Measurements from ENCODE around the gene COL4A2. TPM values are rescaled to one million over a fixed set of nuclear protein-coding genes. Genes with fewer than 3 reads are reported as not detected.

COL4A2 gene
- total and polyA plus RNA-seq, 2 experiments from 2014 or later = 146 to 455 TPM

DNA sequence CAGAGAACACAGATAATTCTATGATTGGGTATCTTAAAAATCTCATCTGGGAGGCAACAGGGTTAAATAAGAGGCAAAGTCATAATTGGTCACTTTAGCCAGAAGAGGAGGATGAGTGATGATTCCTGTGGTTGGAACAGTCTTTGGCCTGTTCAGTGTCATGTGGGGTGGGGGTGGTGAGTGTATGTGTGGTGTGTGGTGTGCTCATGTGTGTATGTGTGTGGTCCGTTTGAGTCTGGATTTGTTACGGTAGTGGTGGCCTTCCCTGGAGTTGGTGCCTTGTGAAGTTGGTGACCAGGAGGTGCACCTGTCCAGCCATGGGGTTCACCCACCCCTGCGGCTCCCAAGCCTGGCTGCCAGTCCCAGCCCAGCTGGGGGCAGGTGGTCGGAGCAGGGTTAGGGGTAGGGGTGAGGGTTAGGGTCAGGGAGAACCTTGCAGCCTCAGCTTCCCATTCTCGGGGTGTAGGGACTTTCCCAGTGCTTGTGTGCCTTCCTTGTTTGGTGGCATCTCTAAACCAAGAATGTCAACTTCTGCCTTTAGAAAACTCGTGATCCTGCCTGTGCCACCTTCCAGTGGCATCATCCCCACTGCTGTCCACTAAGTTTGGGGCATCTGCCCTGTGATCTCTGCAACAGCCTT, 156.9 kb downstream of the COL4A2 start:
- in situ Hi-C loops (cut with MboI) = no loop called here
- no peak overlapping the region for H3K27ac ChIP-seq

DNA sequence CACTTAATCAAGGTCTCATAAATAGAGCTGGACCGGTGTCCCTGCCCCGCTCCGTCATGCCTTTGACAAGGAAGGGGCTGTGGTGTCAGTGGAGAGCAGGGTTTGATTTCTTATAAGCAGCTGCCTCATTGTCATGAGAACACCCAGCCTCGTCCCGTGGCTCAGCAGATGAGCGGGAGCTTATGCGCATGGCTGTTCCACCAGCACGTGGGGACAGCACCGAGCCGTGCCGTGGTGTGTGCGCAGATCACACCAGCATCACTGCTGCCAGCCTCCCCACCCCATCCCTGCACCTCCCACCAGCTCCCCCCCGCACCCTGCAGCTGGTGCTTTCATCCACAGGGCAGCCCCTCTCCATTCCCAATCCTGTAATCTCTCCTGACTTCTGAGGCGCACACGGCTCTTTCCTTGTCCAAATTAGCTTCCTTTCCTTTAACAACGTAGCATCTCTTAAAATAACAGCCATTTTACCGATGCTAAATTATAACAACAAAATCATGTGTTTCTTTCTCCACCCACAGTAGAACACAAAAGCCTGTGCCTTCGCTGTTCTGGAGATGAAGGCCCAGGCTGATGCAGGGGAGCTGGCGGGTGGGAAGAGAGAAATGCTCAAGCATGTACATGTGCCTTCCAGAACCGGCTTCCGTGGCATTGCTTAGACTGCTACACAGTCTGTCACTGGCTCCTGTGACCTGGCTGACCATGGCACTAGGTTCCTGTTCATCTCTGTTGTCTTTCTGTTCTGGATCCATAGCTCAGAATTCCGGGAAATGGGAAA, 157.7 kb downstream of the COL4A2 start:
- WGBS, 2 experiments (ENCODE audit: low coverage in 1 of 2, low lambda C conversion rate in 2 of 2, missing lambda C conversion rate in 2 of 2) = 83 to 87% methylated on average over 16 to 22 of the region's 22 CpGs
- Histone ChIP-seq H3K9me2 (ENCODE audit: insufficient read depth) (no peaks in the 10 kb centered on the region), H4K20me1 (ENCODE audit: insufficient read depth) (no peaks in the 10 kb centered on the region), H2AFZ (no peak overlapping the region), H3K4me3 (no peak overlapping the region), H3K27me3 (replicated peaks; ENCODE audit: insufficient read depth) (no peaks in the 10 kb centered on the region), H3K9ac (no peak overlapping the region), H3K4me1 (ENCODE audit: insufficient read depth) (no peaks in the 10 kb centered on the region), H3K4me2 (ENCODE audit: unreplicated experiment) (no peak overlapping the region), H3K9me3 (ENCODE audit: low read depth) (no peaks in the 10 kb centered on the region), H3K79me2 (ENCODE audit: insufficient read depth) (no peaks in the 10 kb centered on the region), H3K36me3 (ENCODE audit: low read depth) (peaks cover 3% of the 10 kb centered on the region; the same call in 1 of the 2 replicates), H3K27ac (no peak overlapping the region), H3F3A (ENCODE audit: insufficient read depth) (no peaks in the 10 kb centered on the region)
- TF ChIP-seq EZH2phosphoT487 (IDR thresholded peaks at IDR 0.05; ENCODE audit: insufficient read depth, low read depth) = no peak
- no peak for TF ChIP-seq EZH2 (IDR thresholded peaks at IDR 0.05; ENCODE audit: insufficient read depth, poor library complexity, severe bottlenecking)
- DNase-seq = no peak
- in situ Hi-C loops (cut with MboI) = no loop called here

More for the DNA sequence above, 156.9 kb downstream of the COL4A2 start:
- no peaks in the 10 kb centered on the region for H4K20me1 ChIP-seq (ENCODE audit: insufficient read depth)
- H3K4me1 ChIP-seq (ENCODE audit: insufficient read depth) = no peaks in the 10 kb centered on the region
- no peaks in the 10 kb centered on the region for H3K9me2 ChIP-seq (ENCODE audit: insufficient read depth)
- no peak overlapping the region for H2AFZ ChIP-seq
- H3K4me3 ChIP-seq = no peak overlapping the region
- peaks cover 3% of the 10 kb centered on the region; the same call in 1 of the 2 replicates for H3K36me3 ChIP-seq (ENCODE audit: low read depth)
- H3K79me2 ChIP-seq (ENCODE audit: insufficient read depth) = no peaks in the 10 kb centered on the region
- 79 to 82% methylated on average over 6 of the region's 6 CpGs for WGBS, 2 experiments (ENCODE audit: low coverage in 1 of 2, low lambda C conversion rate in 2 of 2, missing lambda C conversion rate in 2 of 2)
- no peak overlapping the region for H3K9ac ChIP-seq
- H3K4me2 ChIP-seq (ENCODE audit: unreplicated experiment) = no peak overlapping the region
- H3F3A ChIP-seq (ENCODE audit: insufficient read depth) = no peaks in the 10 kb centered on the region
- peak; percentile 36 for DNase-seq
- H3K27me3 ChIP-seq (replicated peaks; ENCODE audit: insufficient read depth) = no peaks in the 10 kb centered on the region
- TF ChIP-seq EZH2phosphoT487 (IDR thresholded peaks at IDR 0.05; ENCODE audit: insufficient read depth, low read depth) (no peak), EZH2 (IDR thresholded peaks at IDR 0.05; ENCODE audit: insufficient read depth, poor library complexity, severe bottlenecking) (no peak)
- no peaks in the 10 kb centered on the region for H3K9me3 ChIP-seq (ENCODE audit: low read depth)

DNA sequence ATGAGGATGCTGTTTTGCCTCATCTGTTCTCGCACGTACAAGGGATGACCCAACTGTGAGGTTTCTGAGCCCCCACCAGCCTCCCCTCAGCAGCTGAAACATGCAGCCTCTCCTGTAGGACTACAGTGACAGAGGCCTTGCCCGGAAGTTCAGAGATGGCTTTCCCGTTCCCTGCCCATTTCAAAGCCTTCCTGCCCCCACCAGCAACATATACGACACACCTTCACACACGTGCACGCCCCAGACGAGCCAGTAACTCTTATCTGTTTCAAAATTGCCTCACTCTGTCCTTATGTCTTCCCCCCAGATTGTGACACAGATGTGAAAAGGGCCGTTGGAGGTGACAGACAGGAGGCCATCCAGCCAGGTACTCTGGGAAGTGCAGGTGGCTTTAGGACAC, 158.6 kb downstream of the COL4A2 start:
- H3F3A ChIP-seq (ENCODE audit: insufficient read depth) = no peaks in the 10 kb centered on the region
- WGBS, 2 experiments (ENCODE audit: low coverage in 1 of 2, low lambda C conversion rate in 2 of 2, missing lambda C conversion rate in 2 of 2) = 67% methylated on average over 9 of the region's 9 CpGs
- no peak overlapping the region for H3K4me3 ChIP-seq
- peaks cover 4% of the 10 kb centered on the region; the same call in 1 of the 2 replicates for H3K36me3 ChIP-seq (ENCODE audit: low read depth)
- in situ Hi-C loops (cut with MboI) = no loop called here
- no peaks in the 10 kb centered on the region for H3K9me2 ChIP-seq (ENCODE audit: insufficient read depth)
- no peaks in the 10 kb centered on the region for H3K9me3 ChIP-seq (ENCODE audit: low read depth)
- H3K79me2 ChIP-seq (ENCODE audit: insufficient read depth) = no peaks in the 10 kb centered on the region
- no peaks in the 10 kb centered on the region for H4K20me1 ChIP-seq (ENCODE audit: insufficient read depth)
- H3K27ac ChIP-seq = no peak overlapping the region
- no peaks in the 10 kb centered on the region for H3K4me1 ChIP-seq (ENCODE audit: insufficient read depth)
- no peaks in the 10 kb centered on the region for H3K27me3 ChIP-seq (replicated peaks; ENCODE audit: insufficient read depth)
- H2AFZ ChIP-seq = no peak overlapping the region
- H3K4me2 ChIP-seq (ENCODE audit: unreplicated experiment) = no peak overlapping the region
- no peak for DNase-seq
- TF ChIP-seq EZH2 (IDR thresholded peaks at IDR 0.05; ENCODE audit: insufficient read depth, poor library complexity, severe bottlenecking) (no peak), EZH2phosphoT487 (IDR thresholded peaks at IDR 0.05; ENCODE audit: insufficient read depth, low read depth) (no peak)
- H3K9ac ChIP-seq = no peak overlapping the region

- H3K9me2 ChIP-seq (ENCODE audit: insufficient read depth) = no peaks in the 10 kb centered on the region
- TF ChIP-seq EZH2phosphoT487 (IDR thresholded peaks at IDR 0.05; ENCODE audit: insufficient read depth, low read depth) (no peak), EZH2 (IDR thresholded peaks at IDR 0.05; ENCODE audit: insufficient read depth, poor library complexity, severe bottlenecking) (no peak)
- no peak overlapping the region for H2AFZ ChIP-seq
- no peaks in the 10 kb centered on the region for H3K4me1 ChIP-seq (ENCODE audit: insufficient read depth)
- H3K36me3 ChIP-seq (ENCODE audit: low read depth) = peaks cover 9% of the 10 kb centered on the region; the same call in 1 of the 2 replicates
- H3K9me3 ChIP-seq (ENCODE audit: low read depth) = no peaks in the 10 kb centered on the region
- no peak overlapping the region for H3K9ac ChIP-seq
- H3K79me2 ChIP-seq (ENCODE audit: insufficient read depth) = no peaks in the 10 kb centered on the region
- in situ Hi-C loops (cut with MboI) = no loop called here
- no peak overlapping the region for H3K4me3 ChIP-seq
- no peak overlapping the region for H3K27ac ChIP-seq
- 62 to 76% methylated on average over 6 of the region's 6 CpGs for whole genome bisulfite sequencing, 2 experiments (ENCODE audit: low coverage in 1 of 2, low lambda C conversion rate in 2 of 2, missing lambda C conversion rate in 2 of 2)
- H3K27me3 ChIP-seq (replicated peaks; ENCODE audit: insufficient read depth) = no peaks in the 10 kb centered on the region
- no peaks in the 10 kb centered on the region for H3F3A ChIP-seq (ENCODE audit: insufficient read depth)
- H3K4me2 ChIP-seq (ENCODE audit: unreplicated experiment) = no peak overlapping the region
- no peaks in the 10 kb centered on the region for H4K20me1 ChIP-seq (ENCODE audit: insufficient read depth)
- DNase-seq = no peak
Measured at GRCh38 chr13:110466266-110466915, 159.3 kb downstream of the COL4A2 start.
